HG03378 (cell line): ENCODE data around the gene ELP5.
A peak's percentile ranks its signal among the peaks of the same experiment; 100 is the strongest.

ENCODE experiments used
- ATAC-seq: cut with Tn5 transposase; IDR thresholded peaks from one replicate; pipeline ENCODE4 v1.9.1; 2021; ENCODE audit warnings: mild to moderate bottlenecking, moderate library complexity; ENCODE audit not compliant: unreplicated experiment

ELP5 gene

GRCh38 chr17:7251661-7252175, 297 bp upstream of the ELP5 start, which contains the start of gene CTDNEP1:
Gene CTDNEP1 (minus strand): TSS chr17:7251734. CDS start chr17:7251296, 438 bp downstream.
- ATAC-seq = peak; percentile 80

GRCh38 chr17:7253082-7253481, 1.1 kb downstream of the ELP5 start:
- no peak for ATAC-seq

DNA sequence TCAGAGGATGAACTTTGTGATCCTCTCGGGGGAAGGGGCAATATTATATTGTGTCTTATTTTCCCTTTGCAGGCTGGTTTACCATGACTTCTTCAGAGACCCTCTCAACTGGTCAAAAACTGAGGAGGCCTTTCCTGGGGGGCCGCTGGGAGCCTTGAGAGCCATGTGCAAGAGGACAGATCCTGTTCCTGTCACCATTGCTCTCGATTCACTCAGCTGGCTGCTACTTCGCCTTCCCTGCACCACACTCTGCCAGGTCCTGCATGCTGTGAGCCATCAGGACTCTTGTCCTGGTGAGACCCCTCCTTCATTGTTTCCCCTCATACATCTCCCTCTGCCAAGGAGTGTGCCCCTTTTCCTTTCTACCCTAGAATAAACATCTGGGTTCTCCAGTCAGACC, 2.5 kb downstream of the ELP5 start:
- no peak for ATAC-seq

- ATAC-seq = no peak
Measured at GRCh38 chr17:7256766-7257456, 4.9 kb downstream of the ELP5 start.

DNA sequence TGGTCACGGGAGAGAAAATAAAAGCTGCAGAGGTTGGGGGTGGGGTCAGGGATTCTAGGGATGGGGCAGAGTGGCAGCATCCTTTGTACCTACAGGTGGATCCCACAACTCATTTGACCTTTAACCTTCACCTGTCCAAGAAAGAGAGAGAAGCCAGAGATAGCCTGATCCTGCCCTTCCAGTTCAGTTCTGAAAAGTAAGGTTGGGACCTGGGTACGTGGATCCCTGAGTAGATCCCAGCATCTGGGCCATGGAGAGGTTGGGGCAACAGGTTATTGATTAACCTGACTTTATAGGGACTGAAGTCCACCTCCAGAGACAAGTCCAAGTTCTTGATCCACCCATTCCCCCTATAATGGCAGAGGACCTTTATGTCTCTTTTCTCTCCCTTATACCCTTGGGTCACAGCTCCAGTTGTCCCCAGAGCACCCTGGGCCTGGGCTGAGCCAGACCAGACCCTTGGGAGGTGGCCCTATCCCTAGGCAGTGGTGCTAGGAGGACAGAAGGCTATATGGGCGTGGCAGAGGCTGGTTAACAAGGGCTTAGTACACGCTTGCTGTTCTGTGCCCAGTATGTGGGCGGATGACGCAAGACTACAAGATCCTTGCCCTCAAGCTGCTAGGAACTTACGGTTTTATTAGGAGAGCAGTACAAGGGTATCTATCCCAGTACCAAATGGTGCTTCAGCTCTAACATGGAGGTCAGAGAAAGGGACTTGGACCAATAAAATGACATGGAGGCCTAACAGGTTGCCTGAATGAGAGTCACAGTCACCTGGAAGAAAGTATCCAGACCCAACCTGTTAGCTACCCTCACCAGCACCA, 6.9 kb downstream of the ELP5 start:
- ATAC-seq = no peak

DNA sequence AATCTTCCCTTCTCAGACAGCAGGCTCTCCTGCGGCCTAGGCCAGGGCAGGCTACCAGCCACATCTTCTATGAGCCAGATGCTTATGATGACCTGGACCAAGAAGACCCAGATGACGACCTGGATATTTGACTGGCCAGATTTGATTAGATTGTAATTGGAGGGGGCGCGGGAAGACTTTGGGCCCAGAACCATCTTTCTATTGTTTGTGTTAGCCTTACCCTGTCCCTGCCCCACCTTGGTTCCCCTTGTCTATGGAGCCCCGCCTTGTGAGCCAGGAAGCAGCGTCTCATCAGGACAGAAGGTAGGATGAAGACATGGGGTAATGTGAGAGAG, 7.5 kb downstream of the ELP5 start:
- ATAC-seq = no peak

DNA sequence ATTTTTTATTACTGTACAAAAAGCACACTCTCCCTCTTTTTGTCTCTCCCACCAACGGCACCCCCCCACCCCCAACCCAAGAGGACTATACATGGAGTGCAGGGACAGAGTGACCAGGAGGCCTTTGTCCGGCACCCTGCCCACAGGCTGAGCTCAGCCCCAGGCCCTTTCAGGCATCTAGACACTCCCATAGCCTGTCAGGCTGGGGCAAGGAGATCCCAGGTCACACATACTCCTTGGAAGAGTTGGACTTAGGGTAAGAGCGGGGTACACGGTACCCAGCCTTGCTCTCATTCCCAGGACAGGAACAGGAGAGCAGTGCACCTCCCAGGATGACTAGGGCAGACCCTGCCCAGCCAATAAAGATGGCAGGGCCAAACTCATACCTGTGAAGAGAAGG, 8.1 kb downstream of the ELP5 start:
- no peak for ATAC-seq

GRCh38 chr17:7260651-7261378, 8.8 kb downstream of the ELP5 start:
- no peak for ATAC-seq

DNA sequence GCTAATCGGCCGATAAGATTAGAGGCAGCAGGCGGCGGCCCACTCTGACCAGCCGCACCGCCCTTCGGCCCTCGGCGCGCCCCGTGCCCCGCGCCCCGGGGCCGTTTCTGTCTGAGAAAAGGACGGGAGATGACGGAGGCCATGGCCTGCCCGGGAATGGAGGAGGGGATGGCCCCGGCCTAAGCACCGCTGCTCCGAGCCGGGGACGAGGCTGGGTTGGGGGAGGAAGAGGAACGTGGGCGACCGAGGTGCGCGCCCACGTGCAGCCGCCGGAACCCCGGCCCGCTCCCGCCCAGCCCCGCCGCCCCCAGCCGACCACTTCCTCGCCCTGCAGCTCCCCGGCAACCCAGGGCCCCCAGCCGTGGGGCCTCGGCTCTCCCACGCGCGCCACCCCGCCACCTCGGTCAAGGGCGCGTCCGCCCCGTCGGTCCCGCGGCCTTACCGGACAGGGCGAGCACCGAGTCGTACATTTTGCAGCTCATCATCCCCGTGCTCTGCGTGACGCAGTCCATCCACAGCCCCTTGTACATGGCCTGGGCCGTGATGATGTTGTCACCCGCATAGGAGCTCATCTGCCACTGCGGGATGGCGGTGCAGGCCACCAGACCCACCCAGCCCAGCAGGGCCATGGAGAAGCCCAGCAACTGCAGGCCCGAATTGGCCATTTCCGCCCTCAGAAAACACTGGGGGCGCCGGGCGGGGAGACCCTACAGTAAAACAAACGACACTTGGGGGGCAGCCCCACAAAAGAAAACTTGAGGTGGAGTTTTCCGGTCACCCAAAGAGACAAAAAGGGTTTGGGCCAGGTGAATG, 9.6 kb downstream of the ELP5 start:
- no peak for ATAC-seq

DNA sequence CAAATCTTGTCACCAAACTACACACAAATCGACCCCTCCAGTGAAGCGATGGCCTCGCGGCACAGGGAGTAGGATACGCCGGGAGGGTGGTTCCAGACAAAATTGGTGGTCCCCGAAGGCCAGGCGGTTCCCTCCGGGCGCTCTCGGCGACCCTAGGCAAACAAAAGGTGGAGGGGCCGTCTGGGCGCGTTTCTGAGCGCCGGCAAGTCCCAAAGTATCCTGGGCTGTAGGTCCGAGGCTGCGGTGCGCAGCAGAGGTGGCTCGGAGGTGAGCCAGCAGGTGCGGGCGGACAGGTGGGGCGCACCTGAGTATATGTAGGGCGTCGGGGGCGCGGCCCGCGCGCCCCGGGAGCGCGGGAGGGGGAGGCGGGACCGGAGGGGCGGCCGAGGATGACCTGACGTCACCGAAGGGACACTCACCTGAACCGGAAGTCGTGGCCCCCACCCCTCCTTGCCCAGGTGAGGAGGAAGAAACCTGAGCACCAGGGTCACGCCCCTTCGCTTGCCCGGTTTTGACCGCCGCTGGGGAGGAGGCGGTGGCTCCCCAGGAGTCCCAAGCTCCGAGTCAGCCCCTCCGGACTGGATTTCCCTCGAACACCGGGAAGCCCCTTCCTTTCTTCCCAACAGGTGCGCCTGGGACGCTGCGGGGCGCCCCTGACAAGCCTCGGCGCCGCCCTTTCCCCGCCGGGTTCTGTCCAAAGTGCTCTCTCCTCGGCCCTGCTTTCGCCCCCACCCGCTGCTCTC, 10.3 kb downstream of the ELP5 start, which contains the start of gene CLDN7:
Gene CLDN7 (minus strand): TSS at position 287 of the 743 bp plus-strand sequence. CDS start 435 bp downstream, outside the sequence.
- ATAC-seq = no peak

DNA sequence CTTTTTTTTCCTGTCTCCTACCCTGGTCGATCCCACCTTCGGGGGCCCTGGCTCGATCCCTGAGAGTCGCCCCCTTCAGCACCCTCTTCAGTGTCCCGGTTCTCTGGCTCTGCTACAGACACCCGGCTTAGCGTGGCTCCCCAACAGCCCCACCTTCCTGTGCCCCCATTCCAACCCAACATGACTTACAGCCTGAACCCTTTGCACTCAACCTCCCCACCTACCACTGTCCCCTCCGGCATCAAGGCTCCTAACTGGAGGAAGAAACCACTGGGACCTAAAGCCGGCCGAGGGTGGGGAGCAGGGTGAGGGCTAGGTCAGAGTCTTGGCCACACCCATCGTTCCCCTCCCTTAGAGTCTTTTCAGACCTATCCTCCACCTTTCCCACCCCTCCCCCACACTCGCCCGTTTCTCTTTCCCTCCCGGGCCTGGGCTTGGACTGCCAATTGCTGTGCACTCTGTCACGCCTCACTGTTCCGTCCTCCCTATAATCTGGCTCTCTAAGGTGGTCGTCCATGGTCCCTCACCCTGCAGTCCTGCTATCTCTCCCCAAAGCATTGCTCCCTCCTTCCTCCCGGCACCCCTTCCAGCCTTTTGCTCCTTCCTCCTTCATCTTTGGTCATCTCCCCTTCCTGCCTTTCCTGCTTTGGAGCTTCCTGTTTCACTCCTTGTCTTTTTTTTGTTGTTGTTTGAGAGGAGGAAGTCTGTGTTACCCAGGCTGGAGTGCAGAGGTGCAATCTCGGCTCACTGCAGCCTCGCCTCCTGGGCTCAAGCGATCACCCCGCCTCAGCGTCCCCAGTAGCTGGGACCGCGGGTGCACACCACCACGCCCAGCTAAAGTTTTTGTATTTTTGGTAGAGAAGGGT, 11.2 kb downstream of the ELP5 start:
- ATAC-seq = no peak

DNA sequence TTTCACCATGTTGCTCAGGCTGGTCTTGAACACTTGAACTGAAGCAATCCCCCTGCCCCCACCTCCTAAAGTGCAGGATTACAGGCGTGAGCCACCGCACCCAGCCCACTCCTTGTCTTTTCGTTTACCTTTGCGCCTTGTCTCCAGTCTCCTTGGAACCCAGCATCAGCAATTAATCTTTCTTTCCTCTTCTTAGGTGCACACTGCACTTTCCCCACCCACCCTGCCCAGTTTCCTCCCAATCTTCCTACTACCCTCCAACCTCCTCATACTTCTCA, 11.7 kb downstream of the ELP5 start:
- no peak for ATAC-seq

- ATAC-seq = no peak
Measured at GRCh38 chr17:7266784-7267183, 14.8 kb downstream of the ELP5 start.

DNA sequence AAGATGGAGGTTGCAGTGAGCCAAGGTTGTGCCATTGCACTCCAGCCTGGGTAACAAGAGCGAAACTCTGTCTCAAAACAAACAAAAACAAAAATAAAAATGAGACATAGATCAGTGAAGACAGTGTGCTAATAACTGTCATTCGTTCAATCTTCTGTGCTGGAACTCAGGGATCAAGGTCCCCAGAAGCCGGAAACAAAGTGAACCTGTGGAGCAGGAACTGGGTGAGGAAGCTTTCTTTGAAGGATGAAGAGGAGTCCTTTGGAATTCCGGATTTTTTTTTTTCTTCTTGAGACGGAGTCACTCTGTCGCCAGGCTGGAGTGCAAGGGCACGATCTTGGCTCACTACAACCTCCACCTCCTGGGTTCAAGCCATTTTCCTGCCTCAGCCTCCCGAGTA, 27.4 kb downstream of the ELP5 start:
- no peak for ATAC-seq

GRCh38 chr17:7280519-7281073, 28.6 kb downstream of the ELP5 start:
- ATAC-seq = peak; percentile 57

DNA sequence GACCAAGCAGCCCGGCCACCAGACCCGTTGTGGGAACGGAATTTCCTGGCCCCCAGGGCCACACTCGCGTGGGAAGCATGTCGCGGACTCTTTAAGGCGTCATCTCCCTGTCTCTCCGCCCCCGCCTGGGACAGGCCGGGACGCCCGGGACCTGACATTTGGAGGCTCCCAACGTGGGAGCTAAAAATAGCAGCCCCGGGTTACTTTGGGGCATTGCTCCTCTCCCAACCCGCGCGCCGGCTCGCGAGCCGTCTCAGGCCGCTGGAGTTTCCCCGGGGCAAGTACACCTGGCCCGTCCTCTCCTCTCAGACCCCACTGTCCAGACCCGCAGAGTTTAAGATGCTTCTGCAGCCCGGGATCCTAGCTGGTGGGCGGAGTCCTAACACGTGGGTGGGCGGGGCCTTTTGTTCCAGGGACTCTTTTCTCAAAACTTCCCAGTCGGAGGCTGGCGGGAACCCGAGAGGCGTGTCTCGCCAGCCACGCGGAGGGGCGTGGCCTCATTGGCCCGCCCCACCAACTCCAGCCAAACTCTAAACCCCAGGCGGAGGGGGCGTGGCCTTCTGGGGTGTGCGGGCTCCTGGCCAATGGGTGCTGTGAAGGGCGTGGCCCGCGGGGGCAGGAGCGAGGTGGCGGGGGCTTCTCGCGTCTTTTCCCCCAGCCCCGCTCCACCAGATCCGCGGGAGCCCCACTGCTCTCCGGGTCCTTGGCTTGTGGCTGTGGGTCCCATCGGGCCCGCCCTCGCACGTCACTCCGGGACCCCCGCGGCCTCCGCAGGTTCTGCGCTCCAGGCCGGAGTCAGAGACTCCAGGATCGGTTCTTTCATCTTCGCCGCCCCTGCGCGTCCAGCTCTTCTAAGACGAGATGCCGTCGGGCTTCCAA, 29.3 kb downstream of the ELP5 start, which contains the start of gene SLC2A4:
Gene SLC2A4 (plus strand): TSS at position 645 of the 879 bp plus-strand sequence. CDS start 217 bp downstream, at position 862.
- ATAC-seq = no peak

DNA sequence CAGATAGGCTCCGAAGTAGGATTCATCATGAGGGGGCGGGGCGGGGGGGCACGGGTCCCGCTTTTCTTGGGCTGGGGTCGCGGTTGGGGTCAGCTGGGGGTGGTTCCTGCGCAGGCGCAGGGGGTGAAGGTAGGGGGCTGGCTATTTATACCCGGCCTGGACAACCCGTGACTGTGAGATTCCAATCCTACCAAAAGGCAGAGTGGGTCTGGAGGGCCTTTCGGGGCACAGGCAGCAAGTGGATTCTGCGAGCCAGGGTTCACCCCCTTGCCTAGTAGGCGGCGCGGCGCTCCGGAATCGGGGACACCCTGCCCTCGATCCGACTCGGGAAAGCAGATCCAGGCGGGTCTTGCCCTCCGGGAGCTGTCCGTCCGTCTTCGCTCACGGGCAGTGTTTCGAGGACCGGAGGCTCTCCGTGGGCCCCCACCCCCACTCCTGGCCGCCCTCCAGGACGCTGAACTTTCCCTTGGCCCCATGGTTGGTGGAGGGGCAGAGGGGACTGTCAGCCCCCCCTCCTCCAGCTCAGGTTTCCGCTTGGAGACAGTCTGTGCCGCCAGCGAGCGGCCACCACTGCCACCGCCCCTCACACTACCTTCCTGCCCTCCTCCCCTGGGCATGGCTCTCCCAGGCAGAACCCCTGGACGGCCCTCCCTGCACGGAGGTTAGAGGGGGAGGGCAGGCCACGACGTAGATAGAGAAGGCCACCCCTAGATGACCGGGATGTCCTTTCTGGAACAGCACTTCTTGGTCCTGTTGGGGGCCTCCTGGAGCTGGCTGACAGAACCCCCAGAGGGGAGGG, 30.1 kb downstream of the ELP5 start:
- no peak for ATAC-seq
